ENCODE measurements around the gene DROSHA. TPM values are rescaled to one million over a fixed set of nuclear protein-coding genes. Genes with fewer than 3 reads are reported as not detected.

DROSHA gene
- total and polyA plus RNA-seq, 2 of the 4 experiments (the other 2 are of a cell fraction): 36.4 to 36.5 TPM

DNA sequence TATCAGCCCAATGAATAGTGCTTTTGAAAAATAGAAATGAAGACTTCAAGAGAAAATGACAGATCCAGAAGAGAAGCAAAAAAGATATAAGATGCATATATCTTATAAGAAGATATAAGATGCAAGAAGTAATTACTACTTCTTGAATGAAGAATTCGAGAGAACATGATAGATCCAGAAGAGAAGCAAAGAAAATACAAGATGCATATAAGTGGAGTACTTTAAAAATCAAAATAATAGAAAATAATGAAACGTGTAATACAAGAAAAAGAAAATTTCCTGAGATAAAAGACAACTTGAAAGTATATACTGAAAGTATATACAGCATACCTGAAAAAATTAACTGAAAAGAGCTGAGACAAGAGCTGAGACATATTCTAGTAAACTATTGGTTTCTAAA, 76.7 kb downstream of the DROSHA start:
- TF ChIP-seq, protein P1, sequence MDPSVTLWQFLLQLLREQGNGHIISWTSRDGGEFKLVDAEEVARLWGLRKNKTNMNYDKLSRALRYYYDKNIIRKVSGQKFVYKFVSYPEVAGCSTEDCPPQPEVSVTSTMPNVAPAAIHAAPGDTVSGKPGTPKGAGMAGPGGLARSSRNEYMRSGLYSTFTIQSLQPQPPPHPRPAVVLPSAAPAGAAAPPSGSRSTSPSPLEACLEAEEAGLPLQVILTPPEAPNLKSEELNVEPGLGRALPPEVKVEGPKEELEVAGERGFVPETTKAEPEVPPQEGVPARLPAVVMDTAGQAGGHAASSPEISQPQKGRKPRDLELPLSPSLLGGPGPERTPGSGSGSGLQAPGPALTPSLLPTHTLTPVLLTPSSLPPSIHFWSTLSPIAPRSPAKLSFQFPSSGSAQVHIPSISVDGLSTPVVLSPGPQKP (IDR thresholded peaks at IDR 0.05; ENCODE audit: borderline replicate concordance, low read depth, low read length): no peak
- TF ChIP-seq, protein P2, sequence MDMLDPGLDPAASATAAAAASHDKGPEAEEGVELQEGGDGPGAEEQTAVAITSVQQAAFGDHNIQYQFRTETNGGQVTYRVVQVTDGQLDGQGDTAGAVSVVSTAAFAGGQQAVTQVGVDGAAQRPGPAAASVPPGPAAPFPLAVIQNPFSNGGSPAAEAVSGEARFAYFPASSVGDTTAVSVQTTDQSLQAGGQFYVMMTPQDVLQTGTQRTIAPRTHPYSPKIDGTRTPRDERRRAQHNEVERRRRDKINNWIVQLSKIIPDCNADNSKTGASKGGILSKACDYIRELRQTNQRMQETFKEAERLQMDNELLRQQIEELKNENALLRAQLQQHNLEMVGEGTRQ (IDR thresholded peaks at IDR 0.05; ENCODE audit: low read depth, low read length): no peak
- TF ChIP-seq MAFK (IDR thresholded peaks at IDR 0.05; ENCODE audit: low read depth, low read length): no peak
- TF ChIP-seq RAD21 (IDR thresholded peaks at IDR 0.05; ENCODE audit: low read length): no peak
- TF ChIP-seq BHLHE40 (IDR thresholded peaks at IDR 0.05; ENCODE audit: low read depth, low read length): no peak
- TF ChIP-seq, protein P3, sequence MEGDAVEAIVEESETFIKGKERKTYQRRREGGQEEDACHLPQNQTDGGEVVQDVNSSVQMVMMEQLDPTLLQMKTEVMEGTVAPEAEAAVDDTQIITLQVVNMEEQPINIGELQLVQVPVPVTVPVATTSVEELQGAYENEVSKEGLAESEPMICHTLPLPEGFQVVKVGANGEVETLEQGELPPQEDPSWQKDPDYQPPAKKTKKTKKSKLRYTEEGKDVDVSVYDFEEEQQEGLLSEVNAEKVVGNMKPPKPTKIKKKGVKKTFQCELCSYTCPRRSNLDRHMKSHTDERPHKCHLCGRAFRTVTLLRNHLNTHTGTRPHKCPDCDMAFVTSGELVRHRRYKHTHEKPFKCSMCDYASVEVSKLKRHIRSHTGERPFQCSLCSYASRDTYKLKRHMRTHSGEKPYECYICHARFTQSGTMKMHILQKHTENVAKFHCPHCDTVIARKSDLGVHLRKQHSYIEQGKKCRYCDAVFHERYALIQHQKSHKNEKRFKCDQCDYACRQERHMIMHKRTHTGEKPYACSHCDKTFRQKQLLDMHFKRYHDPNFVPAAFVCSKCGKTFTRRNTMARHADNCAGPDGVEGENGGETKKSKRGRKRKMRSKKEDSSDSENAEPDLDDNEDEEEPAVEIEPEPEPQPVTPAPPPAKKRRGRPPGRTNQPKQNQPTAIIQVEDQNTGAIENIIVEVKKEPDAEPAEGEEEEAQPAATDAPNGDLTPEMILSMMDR (conservative IDR thresholded peaks at IDR 0.05; ENCODE audit: low read depth, low read length): no peak
- TF ChIP-seq RCOR1 (IDR thresholded peaks at IDR 0.05; ENCODE audit: insufficient replicate concordance, low read length): no peak
- no peak for TF ChIP-seq RFX5 (IDR thresholded peaks at IDR 0.05; ENCODE audit: low read depth, low read length)
- no peak for TF ChIP-seq NFE2L2 (IDR thresholded peaks at IDR 0.05; ENCODE audit: low read depth, low read length)
- TF ChIP-seq POLR2A (IDR thresholded peaks at IDR 0.05; ENCODE audit: low read depth, low read length): no peak
- TF ChIP-seq CHD1 (IDR thresholded peaks at IDR 0.05; ENCODE audit: low read depth, low read length): no peak
- no peak for TF ChIP-seq SMC3 (IDR thresholded peaks at IDR 0.05; ENCODE audit: low read depth, low read length)
- no peak for TF ChIP-seq CEBPB (IDR thresholded peaks at IDR 0.05; ENCODE audit: low read depth, low read length)
- no peak for TF ChIP-seq MAZ (IDR thresholded peaks at IDR 0.05; ENCODE audit: borderline replicate concordance, low read depth, low read length)
- TF ChIP-seq MXI1 (IDR thresholded peaks at IDR 0.05; ENCODE audit: borderline replicate concordance, low read depth, low read length): no peak
- TF ChIP-seq FOS (IDR thresholded peaks at IDR 0.05; ENCODE audit: low read depth, low read length): no peak
- dilution Hi-C loops (cut with HindIII; ENCODE audit: low sequenced_read_pairs, unreplicated experiment) (no loop called here), in situ Hi-C loops (cut with MboI; ENCODE audit: low sequenced_read_pairs) (no loop called here), intact Hi-C loops (cut with micrococcal nuclease) (no loop called here)
- DNase-seq (no peak), ATAC-seq (ENCODE audit: low read depth) (no peak)
- no peak overlapping the region for H2BK120ac ChIP-seq (ENCODE audit: low read depth, low read length)
- H3K36me3 ChIP-seq (ENCODE audit: control insufficient read depth, insufficient read depth, low read length): peaks cover 13% of the 10 kb centered on the region
- H3K4me3 ChIP-seq (ENCODE audit: insufficient read depth, low read depth, low read length): no peak overlapping the region
- H2AK5ac ChIP-seq (ENCODE audit: low read depth, low read length): no peak overlapping the region
- no peaks in the 10 kb centered on the region for H3K4me1 ChIP-seq (ENCODE audit: control insufficient read depth, insufficient read depth, low read length)
- no peak overlapping the region for H4K8ac ChIP-seq (ENCODE audit: low read depth in 2 of 2, low read length in 2 of 2)
- H3K27ac ChIP-seq (ENCODE audit: insufficient read depth, low read length): no peak overlapping the region
- no peak overlapping the region for H3K23ac ChIP-seq (ENCODE audit: low read depth, low read length)
- no peaks in the 10 kb centered on the region for H4K20me1 ChIP-seq (ENCODE audit: insufficient read depth, low read length)
- no peak overlapping the region for H2BK20ac ChIP-seq (ENCODE audit: low read depth, low read length)
- no peaks in the 10 kb centered on the region; a peak in 1 of 4 replicates for H3K79me1 ChIP-seq (ENCODE audit: low read depth in 1 of 2, low read length in 2 of 2)
- no peak overlapping the region for H2BK5ac ChIP-seq (ENCODE audit: low read depth, low read length, poor library complexity, severe bottlenecking)
- H3K9me3 ChIP-seq (ENCODE audit: control insufficient read depth, insufficient read depth, low read length): peaks cover 7% of the 10 kb centered on the region
- POLR2A ChIA-PET (ENCODE audit: unreplicated experiment): no interaction called here
- no peak overlapping the region for H3K9ac ChIP-seq (ENCODE audit: low read depth, low read length)
- no peak overlapping the region for H2BK15ac ChIP-seq (ENCODE audit: low read depth, low read length)
- H3K9me1 ChIP-seq (ENCODE audit: insufficient read depth, low read length): no peaks in the 10 kb centered on the region
- BruUV-seq (replicated peaks): no TSS peak
- no peak overlapping the region for H3K14ac ChIP-seq (replicated peaks; ENCODE audit: low read depth, low read length)
- no peak overlapping the region for H3K4ac ChIP-seq (ENCODE audit: low read depth, low read length)
- H3K56ac ChIP-seq (ENCODE audit: extremely low read depth, insufficient read depth, low read length): no peak overlapping the region
- H2AK9ac ChIP-seq (replicated peaks; ENCODE audit: low read depth, low read length, poor library complexity): no peak overlapping the region
- no peak overlapping the region for H4K91ac ChIP-seq (ENCODE audit: insufficient read depth, low read depth, low read length)
- no peak overlapping the region for H3K18ac ChIP-seq (ENCODE audit: low read depth, low read length)
- no peak overlapping the region for H3K4me2 ChIP-seq (ENCODE audit: low read depth, low read length)
- no peaks in the 10 kb centered on the region for H3K27me3 ChIP-seq (ENCODE audit: control insufficient read depth, insufficient read depth, low read length)
- CTCF ChIA-PET: interaction anchor here (0.9 kb wide), 1 partner anchor 15 kb away, joined by 3 read pairs; no protein-coding TSS in a partner anchor
- H4K5ac ChIP-seq (ENCODE audit: low read depth, low read length): no peak overlapping the region
- H2AFZ ChIP-seq (replicated peaks; ENCODE audit: low read length, poor library complexity): no peak overlapping the region
- no CpG with 5 or more reads among the region's 2 CpGs for WGBS, 2 experiments (ENCODE audit: extremely low coverage in 2 of 2, insufficient read length in 1 of 2)
